NT2/D1 (cell line): ENCODE measurements around the gene CDH26.

ENCODE experiments used
- DNase-seq: peaks from one replicate; pipeline ENCODE4 v3.0.0-alpha.2; 2011; ENCODE audit warnings: low read depth, low spot score
- H3K27me3 ChIP-seq: 2 replicates; pipeline ENCODE4 v1.6.0; 2011; ENCODE audit warnings: mild to moderate bottlenecking; ENCODE audit not compliant: insufficient read length, insufficient read depth
- H3K36me3 ChIP-seq: 2 replicates; pipeline ENCODE4 v1.6.1; 2011; ENCODE audit warnings: mild to moderate bottlenecking, low read length, mixed read lengths; ENCODE audit not compliant: insufficient read depth, insufficient read length
- H3K4me1 ChIP-seq: 2 replicates; pipeline ENCODE4 v1.5.1; 2011; ENCODE audit not compliant: insufficient read depth, insufficient read length
- H3K4me3 ChIP-seq: 2 replicates; pipeline ENCODE4 v1.5.1; 2011; ENCODE audit warnings: low read depth; ENCODE audit not compliant: insufficient read length
- H3K9ac ChIP-seq: 2 replicates; pipeline ENCODE4 v1.6.0; 2011; ENCODE audit warnings: low read depth; ENCODE audit not compliant: insufficient read length
- H3K9me3 ChIP-seq: 2 replicates; pipeline ENCODE4 v1.5.1; 2011; ENCODE audit warnings: mild to moderate bottlenecking, low read length; ENCODE audit not compliant: insufficient read depth
- SUZ12 ChIP-seq: IDR thresholded peaks from 2 replicates; pipeline ENCODE4 v1.6.1; 2011; ENCODE audit not compliant: insufficient read length, insufficient read depth; ENCODE audit errors: extremely low read depth
- YY1 ChIP-seq: IDR thresholded peaks from 2 replicates; pipeline ENCODE4 v1.6.1; 2011; ENCODE audit not compliant: insufficient read length, insufficient read depth
- ZNF274 ChIP-seq: IDR thresholded peaks from 2 replicates; pipeline ENCODE4 v1.6.1; 2011; ENCODE audit warnings: mild to moderate bottlenecking, low read depth, low read length

The CDH26 gene

DNA sequence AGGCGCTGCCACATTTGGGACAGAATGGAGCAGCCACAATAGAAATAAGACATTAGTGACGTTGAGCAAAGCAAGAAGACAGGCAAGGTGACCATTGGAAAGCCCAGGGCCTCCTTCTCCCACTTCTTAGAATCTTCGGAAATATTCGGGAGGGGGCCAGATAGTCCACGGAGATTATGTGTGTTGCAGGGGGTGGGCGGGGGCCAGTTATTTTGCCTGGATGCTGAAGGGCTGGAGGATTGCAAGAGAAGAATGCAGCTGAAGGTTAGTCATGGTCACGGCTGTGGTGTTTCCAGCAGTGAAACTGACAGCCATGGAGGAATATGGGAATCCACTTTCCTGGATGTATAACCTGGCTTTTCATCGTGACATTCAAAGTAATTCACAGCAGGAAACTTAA, 88.6 kb downstream of the CDH26 start:
- no peaks in the 10 kb centered on the region for H3K27me3 ChIP-seq
- TF ChIP-seq SUZ12 (no peak), YY1 (no peak)
- DNase-seq = no peak
- H3K9me3 ChIP-seq = no peaks in the 10 kb centered on the region
- H3K4me3 ChIP-seq = no peak overlapping the region
- H3K4me1 ChIP-seq = no peaks in the 10 kb centered on the region
- no peaks in the 10 kb centered on the region for H3K36me3 ChIP-seq
- H3K9ac ChIP-seq = no peak overlapping the region

DNA sequence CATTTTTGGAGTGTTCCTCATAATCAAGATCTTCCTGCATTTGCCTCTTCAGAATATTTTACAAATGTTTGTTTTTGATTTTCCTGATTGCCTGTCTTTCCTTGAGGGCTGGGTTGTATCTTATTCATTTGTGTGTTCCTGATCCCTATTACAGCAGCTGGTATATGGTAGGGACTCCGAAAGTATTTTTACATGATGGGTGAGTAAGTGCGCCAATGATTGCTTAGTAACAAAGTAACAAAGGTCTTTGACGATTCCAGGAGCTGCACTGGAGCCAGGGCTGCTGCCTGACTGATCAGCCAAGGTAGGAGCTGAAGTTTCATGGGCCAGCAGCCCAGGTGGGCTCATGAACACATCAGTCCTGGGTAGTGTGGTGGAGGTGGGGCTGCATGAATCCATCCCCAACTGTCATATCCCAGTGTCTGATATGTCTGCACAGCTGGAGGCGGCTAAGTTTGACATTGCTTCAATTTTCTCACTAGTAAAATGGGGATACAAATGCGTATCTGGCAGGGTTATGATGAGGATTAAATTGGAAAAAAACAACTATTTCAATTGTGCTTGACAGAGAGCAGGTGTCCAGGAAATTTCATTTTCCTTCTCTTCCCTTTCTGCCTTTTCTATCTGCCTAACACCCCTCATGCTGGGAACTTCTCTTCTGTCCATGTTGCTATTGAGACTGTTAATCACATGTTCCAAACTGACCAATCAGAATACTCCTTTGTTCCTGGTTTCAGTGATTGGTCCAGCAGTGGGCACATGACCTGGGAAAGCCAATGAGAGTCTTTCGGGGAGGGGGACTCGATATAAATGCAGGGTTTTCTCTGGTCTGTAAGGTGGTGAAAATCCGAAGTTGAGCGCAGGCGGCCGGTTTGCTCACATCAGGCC, 90.7 kb downstream of the CDH26 start:
- H3K9ac ChIP-seq = no peak overlapping the region
- H3K4me1 ChIP-seq = no peaks in the 10 kb centered on the region

DNA sequence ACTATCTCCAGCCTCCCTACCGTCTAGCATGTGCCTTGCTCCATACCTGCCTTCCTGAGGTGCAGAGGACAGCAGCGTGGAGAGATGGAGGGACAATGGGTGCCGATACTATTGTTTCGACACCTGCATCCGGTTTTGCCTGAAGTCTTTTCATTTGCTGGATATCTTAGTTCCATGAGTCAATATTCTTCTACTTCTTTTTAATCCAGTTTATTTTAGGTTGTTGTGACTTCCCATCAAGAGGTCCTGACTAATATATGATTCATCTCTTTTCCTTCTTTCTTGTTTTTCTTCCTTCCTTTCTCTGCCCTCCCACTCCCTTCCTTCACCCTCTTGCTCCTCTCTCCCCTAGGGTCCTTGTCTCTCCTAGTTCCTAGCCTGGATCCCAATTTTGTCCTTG, 91.4 kb downstream of the CDH26 start:
- peaks cover 4% of the 10 kb centered on the region for H3K27me3 ChIP-seq
- H3K4me3 ChIP-seq = no peak overlapping the region
- no peak for DNase-seq
- H3K9ac ChIP-seq = no peak overlapping the region
- no peak for TF ChIP-seq YY1
- no peaks in the 10 kb centered on the region for H3K4me1 ChIP-seq
- no peaks in the 10 kb centered on the region for H3K9me3 ChIP-seq
- H3K36me3 ChIP-seq = no peaks in the 10 kb centered on the region

More for the DNA sequence above, 90.7 kb downstream of the CDH26 start:
- TF ChIP-seq SUZ12 (no peak), ZNF274 (no peak), YY1 (no peak)
- no peak overlapping the region for H3K4me3 ChIP-seq
- peaks cover 4% of the 10 kb centered on the region for H3K27me3 ChIP-seq
- H3K36me3 ChIP-seq = no peaks in the 10 kb centered on the region
- no peak for DNase-seq
- H3K9me3 ChIP-seq = no peaks in the 10 kb centered on the region

DNA sequence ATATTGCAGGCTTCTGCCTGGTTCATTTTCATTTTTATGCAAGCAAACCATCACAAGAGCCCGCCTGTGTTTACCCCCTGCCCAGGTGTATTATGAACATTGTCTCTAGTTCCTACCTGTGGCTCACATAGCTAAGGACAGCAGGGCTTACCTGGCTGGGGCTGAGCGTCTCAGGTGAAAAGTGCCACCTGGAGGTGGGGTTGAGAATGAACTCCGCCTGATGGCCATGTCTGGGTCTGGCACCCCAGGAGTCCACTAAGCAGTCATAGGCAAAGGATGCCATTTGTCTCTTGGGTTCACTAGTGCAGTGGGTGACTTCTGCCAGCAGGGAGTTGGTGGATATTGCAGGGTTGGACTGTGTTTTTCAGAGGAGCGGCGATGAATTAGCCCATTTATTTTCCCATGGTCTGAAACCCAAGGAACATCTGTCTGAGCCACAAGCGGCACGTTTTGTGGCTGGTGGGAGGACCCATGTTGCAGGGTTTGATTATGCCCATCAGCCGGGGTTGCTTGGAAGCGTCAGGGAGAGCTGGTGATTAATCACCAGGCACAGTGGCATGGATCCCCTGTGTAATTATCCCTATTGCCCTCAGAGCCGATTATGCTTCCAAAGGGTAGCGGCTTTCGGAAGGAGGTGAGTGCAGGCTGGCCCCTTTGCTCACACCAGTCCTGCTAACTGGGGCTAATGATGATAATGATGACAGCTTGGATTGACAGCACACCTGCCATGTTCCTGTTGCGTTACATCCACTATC, 92.1 kb downstream of the CDH26 start:
- no peak for TF ChIP-seq ZNF274
- TF ChIP-seq YY1 = no peak
- TF ChIP-seq SUZ12 = no peak
- no peak overlapping the region for H3K9ac ChIP-seq
- DNase-seq = no peak
- no peak overlapping the region for H3K4me3 ChIP-seq
- peaks cover 7% of the 10 kb centered on the region for H3K27me3 ChIP-seq
- H3K4me1 ChIP-seq = no peaks in the 10 kb centered on the region
- H3K9me3 ChIP-seq = no peaks in the 10 kb centered on the region
- H3K36me3 ChIP-seq = no peaks in the 10 kb centered on the region

DNA sequence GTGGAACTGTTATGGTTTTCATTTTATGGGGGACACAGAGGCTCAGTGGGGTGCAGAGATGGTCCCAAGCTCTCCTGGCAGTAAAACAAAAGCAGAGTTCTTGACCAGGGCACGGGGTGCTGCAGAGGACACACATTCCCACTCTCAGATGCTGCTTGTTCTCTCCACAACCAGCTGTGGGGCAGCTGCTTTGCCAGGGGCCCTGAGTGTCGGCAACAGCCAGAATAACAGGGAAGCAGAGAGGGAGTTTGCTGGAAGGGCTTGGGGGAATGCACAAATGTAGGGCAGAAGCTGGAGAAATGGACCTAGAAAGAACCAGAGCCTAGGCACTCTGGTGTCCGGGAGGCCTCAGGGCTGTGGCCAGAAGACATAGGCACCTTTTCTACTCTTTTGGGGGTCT, 93.7 kb downstream of the CDH26 start:
- H3K4me3 ChIP-seq = no peak overlapping the region
- no peaks in the 10 kb centered on the region for H3K36me3 ChIP-seq
- no peak for DNase-seq
- no peaks in the 10 kb centered on the region for H3K4me1 ChIP-seq
- H3K27me3 ChIP-seq = peaks cover 7% of the 10 kb centered on the region
- H3K9ac ChIP-seq = no peak overlapping the region
- H3K9me3 ChIP-seq = no peaks in the 10 kb centered on the region
- no peak for TF ChIP-seq YY1
- TF ChIP-seq SUZ12 = no peak
- no peak for TF ChIP-seq ZNF274

DNA sequence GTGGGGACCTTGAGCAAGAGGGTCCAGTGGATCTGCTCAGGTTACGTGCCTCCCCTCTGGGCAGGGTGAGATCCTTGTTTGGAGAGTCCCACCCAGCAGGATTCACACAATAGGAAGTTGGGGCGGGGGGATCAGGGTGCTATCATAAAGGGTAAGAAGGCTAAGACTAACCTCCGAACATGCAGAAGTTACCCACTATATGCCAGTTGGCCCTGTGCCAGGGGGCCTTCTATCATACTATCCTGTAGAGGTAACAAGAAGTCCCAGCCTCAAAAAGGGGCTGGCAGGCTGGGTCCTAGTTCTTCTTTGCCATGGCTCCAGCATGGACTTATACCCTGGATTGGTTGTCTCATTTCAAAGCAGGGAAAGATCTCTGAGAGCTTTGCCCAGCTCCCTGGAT, 94.1 kb downstream of the CDH26 start:
- Histone ChIP-seq H3K4me1 (no peaks in the 10 kb centered on the region), H3K9ac (no peak overlapping the region), H3K36me3 (no peaks in the 10 kb centered on the region), H3K4me3 (no peak overlapping the region), H3K9me3 (no peaks in the 10 kb centered on the region), H3K27me3 (peaks cover 7% of the 10 kb centered on the region)
- DNase-seq = no peak
- no peak for TF ChIP-seq ZNF274

DNA sequence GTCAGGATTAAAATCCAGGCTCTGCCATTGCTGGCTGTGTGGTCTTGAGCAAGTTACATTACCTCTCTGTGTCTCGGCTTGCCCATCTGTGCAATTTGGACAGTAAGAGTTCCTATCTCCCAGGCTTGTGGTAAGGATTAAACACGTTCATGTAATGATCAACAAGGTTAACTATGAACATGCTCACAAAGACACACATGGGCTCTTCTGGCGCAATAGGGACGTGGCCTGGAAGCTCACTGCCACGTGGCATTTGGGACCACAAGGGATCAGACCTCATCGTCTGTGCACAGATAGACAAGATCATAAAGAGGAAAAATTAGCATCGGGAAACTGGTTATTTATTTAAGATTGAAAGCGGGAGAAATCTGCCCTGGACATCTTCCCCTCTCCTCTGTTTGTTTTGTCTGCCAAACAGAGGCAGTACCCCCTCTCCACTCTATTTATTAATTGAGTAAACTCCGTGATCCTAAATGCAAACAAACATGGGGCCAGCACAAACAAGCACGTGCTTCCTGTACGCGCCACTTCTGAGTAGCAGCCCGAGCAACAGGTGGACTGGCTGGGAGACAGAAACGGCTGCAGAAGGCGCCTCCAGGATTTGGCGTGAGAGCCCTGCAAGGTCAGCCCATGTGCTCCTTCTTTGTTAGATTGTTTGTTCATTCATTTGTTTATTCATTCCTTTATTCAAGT, 95.0 kb downstream of the CDH26 start:
- no peak overlapping the region for H3K9ac ChIP-seq
- TF ChIP-seq ZNF274 (no peak), SUZ12 (no peak), YY1 (no peak)
- H3K36me3 ChIP-seq = no peaks in the 10 kb centered on the region
- H3K4me3 ChIP-seq = no peak overlapping the region
- H3K27me3 ChIP-seq = peaks cover 7% of the 10 kb centered on the region
- no peak for DNase-seq
- no peaks in the 10 kb centered on the region for H3K9me3 ChIP-seq
- peaks cover 5% of the 10 kb centered on the region for H3K4me1 ChIP-seq
